ENCODE data around the gene SLC51A. TPM values are rescaled to one million over a fixed set of nuclear protein-coding genes. Genes with fewer than 3 reads are reported as not detected.

Gene SLC51A
- total and polyA plus RNA-seq, 9 of the 15 experiments (the other 6 are each of a cell fraction or from before 2014, with no cell fraction given) = 0.35 to 0.38 TPM; not detected in 7

DNA sequence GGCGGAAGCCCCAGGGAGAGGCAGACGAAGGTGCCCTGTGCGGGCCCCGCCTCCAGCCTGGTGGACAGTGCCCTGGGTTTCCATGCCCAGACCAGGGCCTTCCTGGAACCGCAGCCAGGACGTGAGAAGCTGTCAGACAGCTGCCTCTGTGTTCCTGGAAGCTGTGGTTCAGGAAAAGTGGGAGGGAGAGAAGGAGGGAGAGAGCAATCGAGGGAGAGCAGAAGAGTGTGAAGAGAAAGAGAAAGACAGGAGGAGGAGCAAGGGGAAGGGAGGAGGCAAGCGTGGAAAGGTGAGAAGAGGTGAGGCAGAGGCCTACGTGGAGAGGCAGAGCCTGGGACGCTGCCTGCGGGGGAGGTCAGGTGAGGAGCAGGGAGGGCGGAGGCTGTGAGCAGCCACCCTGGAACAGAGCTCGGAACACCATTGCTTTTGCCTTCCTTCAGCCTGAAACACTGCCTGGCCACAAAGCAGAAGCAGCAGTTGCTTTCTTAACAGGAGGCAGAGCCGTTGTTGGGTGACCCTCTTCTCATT lies 23.7 kb upstream of the SLC51A start (continued):
- TF ChIP-seq ZNF561 (CRISPR knock-in tag; conservative IDR thresholded peaks at IDR 0.05) (no peak), ZNF212 (CRISPR knock-in tag; IDR thresholded peaks at IDR 0.05) (no peak), NR4A1 (CRISPR knock-in tag; IDR thresholded peaks at IDR 0.05) (no peak), NR4A1 (tag; IDR thresholded peaks at IDR 0.05) (no peak), SAFB2 (IDR thresholded peaks at IDR 0.05; ENCODE audit: borderline replicate concordance, low read depth, low read length, severe bottlenecking) (no peak), RCOR1 (IDR thresholded peaks at IDR 0.05; ENCODE audit: borderline replicate concordance in 1 of 2, low read depth in 2 of 2, low read length in 2 of 2) (no peak), NBN (IDR thresholded peaks at IDR 0.05; ENCODE audit: low read depth) (0 out of 2 replicates have a peak, but pooled peaks have one; percentile 38)
- TF ChIP-seq, protein P1, sequence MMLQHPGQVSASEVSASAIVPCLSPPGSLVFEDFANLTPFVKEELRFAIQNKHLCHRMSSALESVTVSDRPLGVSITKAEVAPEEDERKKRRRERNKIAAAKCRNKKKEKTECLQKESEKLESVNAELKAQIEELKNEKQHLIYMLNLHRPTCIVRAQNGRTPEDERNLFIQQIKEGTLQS (IDR thresholded peaks at IDR 0.05) = no peak
- TF ChIP-seq, protein P1 (CRISPR knock-in tag; conservative IDR thresholded peaks at IDR 0.05) = no peak
- TF ChIP-seq, protein P2, sequence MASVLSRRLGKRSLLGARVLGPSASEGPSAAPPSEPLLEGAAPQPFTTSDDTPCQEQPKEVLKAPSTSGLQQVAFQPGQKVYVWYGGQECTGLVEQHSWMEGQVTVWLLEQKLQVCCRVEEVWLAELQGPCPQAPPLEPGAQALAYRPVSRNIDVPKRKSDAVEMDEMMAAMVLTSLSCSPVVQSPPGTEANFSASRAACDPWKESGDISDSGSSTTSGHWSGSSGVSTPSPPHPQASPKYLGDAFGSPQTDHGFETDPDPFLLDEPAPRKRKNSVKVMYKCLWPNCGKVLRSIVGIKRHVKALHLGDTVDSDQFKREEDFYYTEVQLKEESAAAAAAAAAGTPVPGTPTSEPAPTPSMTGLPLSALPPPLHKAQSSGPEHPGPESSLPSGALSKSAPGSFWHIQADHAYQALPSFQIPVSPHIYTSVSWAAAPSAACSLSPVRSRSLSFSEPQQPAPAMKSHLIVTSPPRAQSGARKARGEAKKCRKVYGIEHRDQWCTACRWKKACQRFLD (CRISPR knock-in tag; IDR thresholded peaks at IDR 0.05) = no peak
- TF ChIP-seq, protein P3, sequence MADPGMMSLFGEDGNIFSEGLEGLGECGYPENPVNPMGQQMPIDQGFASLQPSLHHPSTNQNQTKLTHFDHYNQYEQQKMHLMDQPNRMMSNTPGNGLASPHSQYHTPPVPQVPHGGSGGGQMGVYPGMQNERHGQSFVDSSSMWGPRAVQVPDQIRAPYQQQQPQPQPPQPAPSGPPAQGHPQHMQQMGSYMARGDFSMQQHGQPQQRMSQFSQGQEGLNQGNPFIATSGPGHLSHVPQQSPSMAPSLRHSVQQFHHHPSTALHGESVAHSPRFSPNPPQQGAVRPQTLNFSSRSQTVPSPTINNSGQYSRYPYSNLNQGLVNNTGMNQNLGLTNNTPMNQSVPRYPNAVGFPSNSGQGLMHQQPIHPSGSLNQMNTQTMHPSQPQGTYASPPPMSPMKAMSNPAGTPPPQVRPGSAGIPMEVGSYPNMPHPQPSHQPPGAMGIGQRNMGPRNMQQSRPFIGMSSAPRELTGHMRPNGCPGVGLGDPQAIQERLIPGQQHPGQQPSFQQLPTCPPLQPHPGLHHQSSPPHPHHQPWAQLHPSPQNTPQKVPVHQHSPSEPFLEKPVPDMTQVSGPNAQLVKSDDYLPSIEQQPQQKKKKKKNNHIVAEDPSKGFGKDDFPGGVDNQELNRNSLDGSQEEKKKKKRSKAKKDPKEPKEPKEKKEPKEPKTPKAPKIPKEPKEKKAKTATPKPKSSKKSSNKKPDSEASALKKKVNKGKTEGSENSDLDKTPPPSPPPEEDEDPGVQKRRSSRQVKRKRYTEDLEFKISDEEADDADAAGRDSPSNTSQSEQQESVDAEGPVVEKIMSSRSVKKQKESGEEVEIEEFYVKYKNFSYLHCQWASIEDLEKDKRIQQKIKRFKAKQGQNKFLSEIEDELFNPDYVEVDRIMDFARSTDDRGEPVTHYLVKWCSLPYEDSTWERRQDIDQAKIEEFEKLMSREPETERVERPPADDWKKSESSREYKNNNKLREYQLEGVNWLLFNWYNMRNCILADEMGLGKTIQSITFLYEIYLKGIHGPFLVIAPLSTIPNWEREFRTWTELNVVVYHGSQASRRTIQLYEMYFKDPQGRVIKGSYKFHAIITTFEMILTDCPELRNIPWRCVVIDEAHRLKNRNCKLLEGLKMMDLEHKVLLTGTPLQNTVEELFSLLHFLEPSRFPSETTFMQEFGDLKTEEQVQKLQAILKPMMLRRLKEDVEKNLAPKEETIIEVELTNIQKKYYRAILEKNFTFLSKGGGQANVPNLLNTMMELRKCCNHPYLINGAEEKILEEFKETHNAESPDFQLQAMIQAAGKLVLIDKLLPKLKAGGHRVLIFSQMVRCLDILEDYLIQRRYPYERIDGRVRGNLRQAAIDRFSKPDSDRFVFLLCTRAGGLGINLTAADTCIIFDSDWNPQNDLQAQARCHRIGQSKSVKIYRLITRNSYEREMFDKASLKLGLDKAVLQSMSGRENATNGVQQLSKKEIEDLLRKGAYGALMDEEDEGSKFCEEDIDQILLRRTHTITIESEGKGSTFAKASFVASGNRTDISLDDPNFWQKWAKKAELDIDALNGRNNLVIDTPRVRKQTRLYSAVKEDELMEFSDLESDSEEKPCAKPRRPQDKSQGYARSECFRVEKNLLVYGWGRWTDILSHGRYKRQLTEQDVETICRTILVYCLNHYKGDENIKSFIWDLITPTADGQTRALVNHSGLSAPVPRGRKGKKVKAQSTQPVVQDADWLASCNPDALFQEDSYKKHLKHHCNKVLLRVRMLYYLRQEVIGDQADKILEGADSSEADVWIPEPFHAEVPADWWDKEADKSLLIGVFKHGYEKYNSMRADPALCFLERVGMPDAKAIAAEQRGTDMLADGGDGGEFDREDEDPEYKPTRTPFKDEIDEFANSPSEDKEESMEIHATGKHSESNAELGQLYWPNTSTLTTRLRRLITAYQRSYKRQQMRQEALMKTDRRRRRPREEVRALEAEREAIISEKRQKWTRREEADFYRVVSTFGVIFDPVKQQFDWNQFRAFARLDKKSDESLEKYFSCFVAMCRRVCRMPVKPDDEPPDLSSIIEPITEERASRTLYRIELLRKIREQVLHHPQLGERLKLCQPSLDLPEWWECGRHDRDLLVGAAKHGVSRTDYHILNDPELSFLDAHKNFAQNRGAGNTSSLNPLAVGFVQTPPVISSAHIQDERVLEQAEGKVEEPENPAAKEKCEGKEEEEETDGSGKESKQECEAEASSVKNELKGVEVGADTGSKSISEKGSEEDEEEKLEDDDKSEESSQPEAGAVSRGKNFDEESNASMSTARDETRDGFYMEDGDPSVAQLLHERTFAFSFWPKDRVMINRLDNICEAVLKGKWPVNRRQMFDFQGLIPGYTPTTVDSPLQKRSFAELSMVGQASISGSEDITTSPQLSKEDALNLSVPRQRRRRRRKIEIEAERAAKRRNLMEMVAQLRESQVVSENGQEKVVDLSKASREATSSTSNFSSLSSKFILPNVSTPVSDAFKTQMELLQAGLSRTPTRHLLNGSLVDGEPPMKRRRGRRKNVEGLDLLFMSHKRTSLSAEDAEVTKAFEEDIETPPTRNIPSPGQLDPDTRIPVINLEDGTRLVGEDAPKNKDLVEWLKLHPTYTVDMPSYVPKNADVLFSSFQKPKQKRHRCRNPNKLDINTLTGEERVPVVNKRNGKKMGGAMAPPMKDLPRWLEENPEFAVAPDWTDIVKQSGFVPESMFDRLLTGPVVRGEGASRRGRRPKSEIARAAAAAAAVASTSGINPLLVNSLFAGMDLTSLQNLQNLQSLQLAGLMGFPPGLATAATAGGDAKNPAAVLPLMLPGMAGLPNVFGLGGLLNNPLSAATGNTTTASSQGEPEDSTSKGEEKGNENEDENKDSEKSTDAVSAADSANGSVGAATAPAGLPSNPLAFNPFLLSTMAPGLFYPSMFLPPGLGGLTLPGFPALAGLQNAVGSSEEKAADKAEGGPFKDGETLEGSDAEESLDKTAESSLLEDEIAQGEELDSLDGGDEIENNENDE (IDR thresholded peaks at IDR 0.05; ENCODE audit: low read depth, low read length) = no peak
- TF ChIP-seq, protein P4, sequence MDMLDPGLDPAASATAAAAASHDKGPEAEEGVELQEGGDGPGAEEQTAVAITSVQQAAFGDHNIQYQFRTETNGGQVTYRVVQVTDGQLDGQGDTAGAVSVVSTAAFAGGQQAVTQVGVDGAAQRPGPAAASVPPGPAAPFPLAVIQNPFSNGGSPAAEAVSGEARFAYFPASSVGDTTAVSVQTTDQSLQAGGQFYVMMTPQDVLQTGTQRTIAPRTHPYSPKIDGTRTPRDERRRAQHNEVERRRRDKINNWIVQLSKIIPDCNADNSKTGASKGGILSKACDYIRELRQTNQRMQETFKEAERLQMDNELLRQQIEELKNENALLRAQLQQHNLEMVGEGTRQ (CRISPR knock-in tag; IDR thresholded peaks at IDR 0.05) = no peak

All from K562 (cell line).